Effector CD8-positive, alpha-beta T cell (primary cell): ENCODE measurements around the gene PEX7.
A peak's percentile ranks its signal among the peaks of the same experiment; 100 is the strongest.
"Not testable (repeated sequence)": the region's sequence is repeated elsewhere in the genome, so short reads cannot be mapped to it uniquely, and the experiment has no call there.

ENCODE experiments used
- DNase-seq: peaks from one replicate; lab custom pipeline; 2025; lab: John Stamatoyannopoulos, UW
- total RNA-seq, 4 experiments: gene quantifications; one replicate each; lab custom pipeline; 2026; lab: John Stamatoyannopoulos, UW

The PEX7 gene
- 4.3 to 7.2 (median 5.6) reads per million in 4 experiments for total RNA-seq

- peak; percentile 74 for DNase-seq
Measured at GRCh38 chr6:136822376-136823127, at the start of gene PEX7. TSS of gene PEX7 (plus strand) at chr6:136822592. CDS start at chr6:136822666, 74 bp downstream.

GRCh38 chr6:136772685-136773472 is 49.5 kb upstream of the PEX7 start:
- no peak for DNase-seq

- DNase-seq, result no peak
Measured at GRCh38 chr6:136773473-136773796, 49.0 kb upstream of the PEX7 start.

GRCh38 chr6:136774228-136775041 is 48.0 kb upstream of the PEX7 start:
- DNase-seq, result no peak

- DNase-seq, result no peak
Measured at GRCh38 chr6:136775081-136775480, 47.3 kb upstream of the PEX7 start.

GRCh38 chr6:136775548-136775947 is 46.8 kb upstream of the PEX7 start:
- DNase-seq, result no peak

GRCh38 chr6:136777651-136778050 is 44.7 kb upstream of the PEX7 start:
- no peak for DNase-seq

GRCh38 chr6:136779682-136780081 is 42.7 kb upstream of the PEX7 start:
- no peak for DNase-seq

- DNase-seq, result no peak
Measured at GRCh38 chr6:136780972-136781371, 41.4 kb upstream of the PEX7 start.

- no peak for DNase-seq
Measured at GRCh38 chr6:136782021-136782770, 40.2 kb upstream of the PEX7 start.

- no peak for DNase-seq
Measured at GRCh38 chr6:136783021-136783420, 39.4 kb upstream of the PEX7 start.

- no peak for DNase-seq
Measured at GRCh38 chr6:136783495-136784270, 38.7 kb upstream of the PEX7 start.

GRCh38 chr6:136784271-136784664 is 38.1 kb upstream of the PEX7 start:
- no peak for DNase-seq

- no peak for DNase-seq
Measured at GRCh38 chr6:136784910-136785746, 37.3 kb upstream of the PEX7 start.

- DNase-seq, result no peak
Measured at GRCh38 chr6:136786658-136787057, 35.7 kb upstream of the PEX7 start.

- no peak for DNase-seq
Measured at GRCh38 chr6:136787726-136788068, 34.7 kb upstream of the PEX7 start.

- DNase-seq, result no peak
Measured at GRCh38 chr6:136788069-136788902, 34.1 kb upstream of the PEX7 start.

GRCh38 chr6:136789440-136789839 is 33.0 kb upstream of the PEX7 start:
- DNase-seq, result not testable (repeated sequence)
